Stimulated activated CD4-positive, alpha-beta T cell treated with anti-CD3 and anti-CD28 coated beads, Interleukin-15, amount 100 ng/mL, for 1 hour (primary cell): Measurements from ENCODE around the gene PTCH2.

ENCODE experiments used
- DNase-seq, 2 donors: peaks; one replicate each; pipeline ENCODE4 v3.0.0-alpha.2; 2020; ENCODE audit warnings: low read depth in 1 of 2, low spot score in 1 of 2

The PTCH2 gene

DNA sequence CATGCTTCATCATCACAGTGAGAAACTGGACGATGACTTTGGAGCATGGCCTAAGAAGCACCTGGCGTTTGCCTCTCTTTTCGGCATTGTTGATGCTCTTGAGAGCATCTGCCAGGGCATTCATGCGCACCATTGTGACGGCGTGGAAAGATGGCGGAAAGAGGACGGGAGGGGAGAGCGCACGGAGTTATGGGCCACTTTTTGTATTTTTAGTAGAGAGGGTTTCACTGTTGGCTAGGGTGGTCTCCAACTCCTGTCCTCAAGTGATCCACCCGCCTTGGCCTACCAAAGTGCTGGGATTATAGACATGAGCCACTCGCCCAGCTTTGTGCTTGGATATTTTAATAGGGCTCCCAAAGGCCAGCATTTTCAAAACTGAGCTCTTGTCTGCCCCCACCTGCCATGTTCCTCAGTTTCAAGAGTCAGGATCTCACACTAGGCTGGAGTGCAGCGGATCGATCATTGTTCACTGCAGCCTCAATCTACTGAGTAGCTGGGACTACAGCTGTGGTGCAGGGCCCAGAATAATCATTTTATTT is 62.4 kb downstream of the PTCH2 start:
- DNase-seq: no peak

DNA sequence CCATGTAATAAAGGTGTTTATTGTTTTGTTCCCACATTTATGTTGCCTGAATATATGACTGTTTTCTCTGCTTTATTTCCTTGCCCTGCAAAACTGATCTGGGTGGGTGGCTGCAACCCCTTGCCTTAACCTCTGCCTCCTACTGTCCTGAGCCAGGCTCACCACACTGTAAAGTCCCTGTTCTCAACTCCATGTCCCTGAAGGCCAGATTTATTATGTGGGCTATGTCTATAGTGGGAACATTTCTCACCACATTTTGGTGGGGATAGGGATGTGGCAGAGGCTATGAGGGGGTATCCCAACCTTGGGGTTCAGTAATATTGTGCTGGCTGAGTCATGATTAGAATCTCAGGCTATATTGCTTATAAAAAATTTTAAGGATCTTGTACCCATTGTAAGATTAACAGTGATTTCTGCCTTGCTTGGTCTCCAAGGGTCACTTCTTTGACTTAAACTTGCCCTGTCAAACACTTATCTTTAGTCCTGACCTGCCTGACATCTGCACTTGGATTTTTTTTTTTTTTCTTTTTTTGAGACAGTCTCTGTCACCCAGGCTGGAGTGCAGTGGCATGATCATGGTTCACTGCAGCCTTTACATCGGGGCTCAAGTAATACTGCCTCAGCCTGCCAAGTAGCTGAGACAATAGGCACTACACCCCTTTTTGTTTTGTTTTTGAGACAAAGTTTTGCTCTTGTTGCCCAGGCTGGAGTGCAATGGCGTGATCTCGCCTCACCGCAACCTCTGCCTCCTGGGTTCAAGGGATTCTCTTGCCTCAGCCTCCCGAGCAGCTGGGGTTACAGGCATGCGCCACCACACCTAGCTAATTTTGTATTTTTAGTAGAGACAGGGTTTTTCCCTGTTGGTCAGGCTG is 64.1 kb downstream of the PTCH2 start:
- DNase-seq: no peak

DNA sequence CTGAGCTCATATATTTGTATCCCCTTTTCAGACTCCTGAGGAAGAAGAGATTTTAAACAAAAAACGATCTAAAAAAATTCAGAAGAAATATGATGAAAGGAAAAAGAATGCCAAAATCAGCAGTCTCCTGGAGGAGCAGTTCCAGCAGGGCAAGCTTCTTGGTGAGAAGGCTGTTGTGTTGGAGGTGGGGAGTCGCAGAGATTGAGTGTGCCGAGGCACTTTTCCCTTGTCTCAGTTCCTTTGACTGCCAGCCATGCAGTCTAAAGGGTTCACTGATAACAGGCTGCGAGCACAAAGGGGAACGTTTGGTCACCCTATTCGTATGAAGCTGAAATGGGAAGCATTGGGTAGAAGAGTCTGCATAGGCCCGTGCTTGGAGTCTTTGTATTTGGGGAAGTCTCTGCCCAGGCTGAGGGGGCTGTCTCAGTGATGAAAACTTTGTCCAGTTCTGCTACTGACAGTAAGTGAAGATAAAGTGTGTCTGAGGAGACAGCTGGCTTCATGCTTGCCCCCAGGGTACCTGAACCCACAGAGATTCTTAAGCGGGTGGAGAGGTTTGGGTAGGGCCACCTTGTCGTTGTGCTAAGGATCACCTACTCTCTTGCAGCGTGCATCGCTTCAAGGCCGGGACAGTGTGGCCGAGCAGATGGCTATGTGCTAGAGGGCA is 65.0 kb downstream of the PTCH2 start:
- no peak for DNase-seq

DNA sequence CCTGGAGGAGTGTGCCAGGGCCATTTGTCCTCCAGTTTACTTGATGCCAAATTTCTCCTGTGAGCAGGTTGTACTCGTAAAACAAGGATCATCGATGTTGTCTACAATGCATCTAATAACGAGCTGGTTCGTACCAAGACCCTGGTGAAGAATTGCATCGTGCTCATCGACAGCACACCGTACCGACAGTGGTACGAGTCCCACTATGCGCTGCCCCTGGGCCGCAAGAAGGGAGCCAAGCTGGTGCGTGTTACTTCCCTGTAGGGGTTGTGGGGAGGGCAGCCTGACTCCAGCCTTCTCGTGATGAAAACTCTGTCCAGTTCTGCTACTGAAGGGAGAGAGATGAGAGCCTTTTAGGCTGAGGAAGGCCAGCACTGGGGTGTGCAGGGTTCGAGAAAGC is 65.5 kb downstream of the PTCH2 start:
- no peak for DNase-seq

DNA sequence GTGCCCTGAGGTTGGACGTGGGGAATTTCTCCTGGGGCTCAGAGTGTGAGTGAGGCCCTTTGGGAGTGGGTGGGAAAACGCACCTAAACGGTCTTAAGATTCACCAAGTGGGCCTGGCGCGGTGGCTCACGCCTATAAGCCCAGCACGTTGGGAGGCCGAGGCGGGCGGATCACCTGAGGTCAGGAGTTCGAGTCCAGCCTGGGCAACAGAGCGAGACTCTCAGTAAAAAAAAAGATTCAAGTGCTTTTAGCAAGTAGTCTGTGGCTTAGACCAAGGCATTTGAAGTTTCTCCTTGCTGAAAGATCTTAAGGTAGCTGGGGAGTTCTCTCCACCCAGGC is 66.4 kb downstream of the PTCH2 start:
- DNase-seq: no peak

DNA sequence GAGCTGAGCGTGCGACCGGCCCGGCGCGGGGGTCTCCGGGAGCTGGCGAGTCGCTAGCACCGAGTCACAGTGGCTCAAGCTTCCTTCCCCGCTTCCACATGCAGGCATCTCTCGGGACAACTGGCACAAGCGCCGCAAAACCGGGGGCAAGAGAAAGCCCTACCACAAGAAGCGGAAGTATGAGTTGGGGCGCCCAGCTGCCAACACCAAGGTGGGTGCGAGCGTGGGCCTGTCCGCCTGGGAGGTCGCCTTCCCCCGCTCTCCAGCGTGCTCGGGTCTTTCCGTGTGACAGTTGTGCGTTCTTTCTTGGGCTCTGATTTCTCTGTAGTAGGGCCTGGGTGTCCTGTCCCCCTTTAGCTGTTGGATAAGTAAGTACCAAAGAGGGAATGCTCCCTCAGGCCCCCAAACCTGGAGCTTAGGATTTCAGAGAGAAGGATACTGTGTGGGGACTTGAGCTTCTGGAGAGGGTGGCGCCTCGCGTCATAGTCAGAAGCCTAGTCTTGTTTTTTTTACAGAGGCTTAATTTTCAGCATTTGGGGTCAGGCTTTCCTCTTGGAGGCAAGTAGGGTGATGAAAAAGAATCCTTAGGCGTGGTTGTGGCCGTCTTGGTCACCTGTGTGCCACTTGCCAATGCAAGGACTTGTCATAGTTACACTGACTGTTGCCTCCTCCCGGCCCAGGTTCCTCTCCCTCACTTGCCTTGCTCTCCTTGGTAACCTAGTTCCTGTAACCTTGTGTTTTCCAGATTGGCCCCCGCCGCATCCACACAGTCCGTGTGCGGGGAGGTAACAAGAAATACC is 66.9 kb downstream of the PTCH2 start:
- DNase-seq: no peak

DNA sequence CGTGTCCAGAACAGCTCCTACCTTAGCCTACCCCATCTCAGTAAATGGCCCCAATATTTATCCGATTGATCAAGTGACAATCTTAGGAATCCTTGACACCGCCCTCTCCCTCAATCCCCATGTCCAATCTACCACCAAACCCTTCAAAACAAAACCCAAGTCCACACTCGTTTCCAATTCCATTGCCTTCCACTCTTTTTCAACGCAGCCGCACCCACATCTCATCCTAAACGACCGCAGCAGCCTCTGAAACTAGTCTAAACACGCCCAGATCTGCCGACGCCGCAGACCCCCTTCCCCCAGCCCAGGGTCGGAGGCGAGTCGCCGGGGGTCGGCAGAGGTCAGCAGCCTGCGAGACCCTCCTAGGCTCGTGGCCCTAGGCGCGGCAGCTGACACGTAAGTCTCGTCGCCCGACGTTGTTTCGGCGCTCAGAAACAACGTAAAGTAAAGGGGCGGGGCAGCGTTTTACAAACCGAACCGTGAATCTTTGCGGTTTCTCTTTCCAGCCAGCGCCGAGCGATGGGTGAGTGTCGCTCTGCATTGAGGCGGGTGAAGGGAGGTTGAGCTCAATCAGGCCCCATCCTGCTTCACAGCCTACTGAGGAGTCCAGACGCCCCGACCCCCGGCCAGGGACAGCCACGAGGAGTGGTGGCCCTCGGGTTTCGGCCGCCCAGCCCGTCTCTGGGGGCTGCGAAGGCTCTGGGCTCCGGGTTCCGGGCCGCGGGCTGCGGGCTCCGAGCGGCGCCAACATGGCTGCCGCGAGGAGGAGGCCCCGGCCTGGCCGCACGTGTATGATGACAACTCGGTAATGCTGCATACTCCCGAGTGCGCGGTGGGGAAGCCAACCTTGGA is 67.7 kb downstream of the PTCH2 start, which contains the start of gene RPS8:
Gene RPS8 (plus strand): TSS at position 463 of the 852 bp plus-strand sequence. CDS start 57 bp downstream, at position 520.
- peak; percentile 71 to 74 for DNase-seq
